GM21381 (cell line): ENCODE results near the gene LHFPL3.

ENCODE experiments used
- ATAC-seq: cut with Tn5 transposase; IDR thresholded peaks from one replicate; pipeline ENCODE4 v1.9.1; 2021; ENCODE audit warnings: mild to moderate bottlenecking, moderate library complexity; ENCODE audit not compliant: unreplicated experiment

The LHFPL3 gene

GRCh38 chr7:104469166-104469820, 140.9 kb downstream of the LHFPL3 start:
- no peak for ATAC-seq

DNA sequence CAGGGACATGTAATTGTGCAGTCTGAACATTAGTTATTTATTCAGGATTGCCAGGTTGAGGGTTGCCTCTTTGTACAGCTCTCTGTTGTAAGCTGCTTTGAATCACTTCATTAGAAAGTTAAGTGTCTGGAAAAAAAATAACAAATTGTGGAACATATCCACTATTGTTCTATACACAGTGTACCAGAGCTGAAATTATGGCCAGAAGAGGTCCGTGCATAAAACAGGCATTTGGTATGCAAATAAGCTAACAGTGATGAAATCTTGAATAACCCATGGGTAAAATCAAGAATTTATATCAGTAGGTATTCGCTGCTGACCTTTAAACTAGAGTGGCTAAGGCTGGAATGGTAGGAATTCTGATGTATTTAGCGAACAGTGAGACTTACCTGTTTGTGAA, 152.1 kb downstream of the LHFPL3 start:
- ATAC-seq, result no peak

DNA sequence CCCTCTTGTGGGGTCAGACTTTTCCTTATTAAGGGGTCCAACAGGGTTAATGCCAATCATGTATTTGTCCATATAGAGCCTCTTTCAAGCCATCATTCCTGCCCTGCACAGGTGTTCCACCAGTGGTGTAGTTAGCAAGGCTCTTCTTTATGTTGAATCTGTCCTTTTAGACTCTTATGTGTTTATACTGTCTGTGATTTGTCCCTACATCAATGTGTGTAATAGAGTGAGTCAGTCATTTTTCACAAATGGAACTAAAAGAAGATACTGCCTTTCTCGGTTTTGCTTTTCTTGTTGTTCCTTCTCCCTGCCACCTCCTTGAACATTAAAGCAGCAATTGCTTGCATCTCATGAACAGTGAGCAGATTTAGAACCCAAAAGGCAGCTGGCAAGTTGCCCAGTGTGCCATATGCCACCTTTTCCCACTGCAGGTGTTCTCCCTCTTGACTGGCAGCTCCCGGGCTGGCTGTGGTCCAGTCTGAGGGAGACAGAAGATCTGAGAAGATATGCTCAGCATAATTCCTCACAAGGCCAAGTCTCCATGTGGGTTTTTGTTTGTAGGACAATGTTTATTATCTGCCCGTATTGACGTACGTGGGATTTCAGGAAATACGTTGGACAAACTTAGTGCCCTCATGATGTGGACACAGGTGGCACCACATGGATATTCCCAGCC, 154.1 kb downstream of the LHFPL3 start:
- ATAC-seq, result no peak

GRCh38 chr7:104486931-104487330, 158.5 kb downstream of the LHFPL3 start:
- no peak for ATAC-seq

DNA sequence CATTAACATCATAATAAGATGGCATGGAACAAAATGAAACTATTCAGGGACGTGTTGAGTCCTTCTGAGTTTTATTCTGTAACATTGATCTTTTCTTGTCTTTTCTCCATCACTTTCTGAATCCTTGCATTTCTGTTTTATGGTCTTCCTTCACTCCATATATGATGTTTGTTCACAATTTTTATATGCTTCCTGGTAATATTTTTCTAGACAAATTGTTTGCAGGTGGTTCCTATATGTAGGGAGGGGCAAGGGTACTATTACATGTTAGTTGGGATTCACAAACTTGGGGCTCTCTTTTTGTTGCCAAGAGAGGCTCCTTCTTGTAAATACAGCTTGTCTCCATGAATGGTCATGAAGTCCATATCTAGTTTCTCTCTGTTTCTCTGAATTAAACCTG, 159.2 kb downstream of the LHFPL3 start:
- no peak for ATAC-seq

- ATAC-seq, result no peak
Measured at GRCh38 chr7:104497379-104497967, 169.1 kb downstream of the LHFPL3 start.

DNA sequence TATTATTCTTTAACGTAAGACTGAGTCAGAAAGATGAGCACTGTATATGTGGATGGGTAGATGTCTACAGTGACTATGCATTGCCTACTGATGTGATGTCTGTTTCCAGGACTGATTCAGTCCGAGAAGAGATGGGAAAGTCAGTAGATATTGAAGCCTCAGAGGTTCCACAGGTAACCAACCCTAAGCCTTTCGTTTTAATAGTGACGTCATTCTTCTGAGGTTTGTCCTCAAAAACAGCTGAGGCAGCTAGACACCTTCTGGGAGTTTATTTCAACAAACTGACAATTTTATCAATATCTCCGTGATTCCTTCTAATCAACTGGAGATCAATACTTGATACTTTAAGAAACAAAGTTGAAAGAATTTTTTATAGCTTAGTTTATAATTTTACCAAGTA, 171.6 kb downstream of the LHFPL3 start:
- no peak for ATAC-seq

GRCh38 chr7:104509874-104510273, 181.5 kb downstream of the LHFPL3 start:
- no peak for ATAC-seq

GRCh38 chr7:104524853-104525252, 196.4 kb downstream of the LHFPL3 start:
- ATAC-seq, result no peak

DNA sequence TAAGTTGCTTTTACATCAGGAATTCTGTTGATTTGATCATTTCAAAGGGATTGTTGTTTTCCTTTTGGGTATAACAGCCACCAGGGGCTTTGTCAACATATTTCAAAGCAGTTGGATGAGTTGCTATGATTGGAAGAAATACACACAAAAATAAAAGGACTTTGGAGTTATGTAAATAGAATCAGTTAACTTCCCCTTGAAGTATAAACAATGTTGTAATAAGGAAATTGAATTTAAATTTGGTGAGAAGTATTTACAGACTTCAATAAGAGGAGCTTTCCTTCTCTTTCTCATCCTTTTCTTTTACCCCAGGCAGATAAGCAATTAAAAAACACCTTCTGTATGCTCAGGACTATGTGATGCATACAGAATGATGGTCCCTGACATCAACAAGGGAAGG, 199.7 kb downstream of the LHFPL3 start:
- ATAC-seq, result no peak

GRCh38 chr7:104529567-104529966, 201.2 kb downstream of the LHFPL3 start:
- ATAC-seq, result no peak

- no peak for ATAC-seq
Measured at GRCh38 chr7:104530251-104530650, 201.8 kb downstream of the LHFPL3 start.

DNA sequence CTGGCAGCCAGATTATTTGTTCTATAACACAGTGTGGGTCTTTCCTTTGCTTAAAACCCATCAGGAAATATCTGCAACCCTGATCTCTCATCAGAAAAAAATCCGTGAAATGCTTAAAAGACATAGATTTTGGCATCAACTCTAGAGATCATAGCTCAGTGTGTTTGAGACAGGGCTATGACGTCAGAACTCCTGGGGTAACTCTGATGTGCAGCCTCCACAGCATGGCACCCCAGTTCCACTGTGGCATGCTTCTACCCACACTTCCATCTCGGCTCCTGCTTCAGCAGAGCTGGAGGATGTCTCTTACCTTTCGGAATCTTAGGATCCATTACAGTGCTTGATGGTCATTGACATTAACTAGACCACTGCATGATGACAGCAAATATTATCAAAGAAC, 205.7 kb downstream of the LHFPL3 start:
- ATAC-seq, result no peak

GRCh38 chr7:104535841-104536240, 207.4 kb downstream of the LHFPL3 start:
- ATAC-seq, result no peak

GRCh38 chr7:104536956-104537355, 208.6 kb downstream of the LHFPL3 start:
- no peak for ATAC-seq

- no peak for ATAC-seq
Measured at GRCh38 chr7:104538152-104538551, 209.7 kb downstream of the LHFPL3 start.

DNA sequence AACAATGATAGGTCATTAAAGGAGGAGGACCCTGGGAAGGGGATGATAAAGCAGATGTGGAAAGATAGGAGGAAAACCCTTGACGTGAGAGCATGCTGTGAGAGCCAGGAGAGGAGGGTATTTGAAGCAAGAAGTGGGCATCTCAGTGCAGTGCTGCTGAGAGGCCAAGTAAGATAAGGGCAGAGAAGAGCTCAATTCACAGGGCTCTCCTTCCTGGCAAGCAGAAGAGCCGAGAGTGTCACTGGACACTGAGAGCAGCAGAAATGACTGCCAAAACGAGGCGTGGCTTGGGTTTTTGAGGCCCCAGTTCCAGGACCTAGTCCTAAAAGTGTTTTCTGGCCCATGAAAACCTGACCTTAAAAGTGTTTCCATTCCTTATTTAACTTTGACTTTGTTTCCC, 213.5 kb downstream of the LHFPL3 start:
- no peak for ATAC-seq

DNA sequence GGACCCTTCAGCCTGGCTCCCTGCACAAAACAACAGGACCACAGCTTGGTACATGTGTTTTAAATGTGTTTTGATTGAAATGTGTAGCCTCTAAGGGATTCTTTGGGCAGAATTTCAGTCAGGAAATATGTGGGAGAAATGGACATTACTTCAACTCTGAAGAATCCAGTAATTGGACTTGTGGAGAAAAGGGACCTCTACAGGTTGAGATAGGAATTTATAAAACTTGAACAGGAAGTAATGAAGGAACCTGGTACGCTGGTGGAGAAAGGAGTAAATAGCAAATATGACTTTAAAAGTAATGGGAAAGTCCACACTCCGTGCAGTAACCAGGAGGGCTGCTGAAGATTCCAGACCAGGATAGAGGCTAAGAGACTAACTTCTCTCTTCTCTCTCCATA, 220.5 kb downstream of the LHFPL3 start:
- no peak for ATAC-seq

- ATAC-seq, result no peak
Measured at GRCh38 chr7:104550362-104550761, 222.0 kb downstream of the LHFPL3 start.

- ATAC-seq, result no peak
Measured at GRCh38 chr7:104551226-104551625, 222.8 kb downstream of the LHFPL3 start.

GRCh38 chr7:104552102-104552501, 223.7 kb downstream of the LHFPL3 start:
- ATAC-seq, result no peak

DNA sequence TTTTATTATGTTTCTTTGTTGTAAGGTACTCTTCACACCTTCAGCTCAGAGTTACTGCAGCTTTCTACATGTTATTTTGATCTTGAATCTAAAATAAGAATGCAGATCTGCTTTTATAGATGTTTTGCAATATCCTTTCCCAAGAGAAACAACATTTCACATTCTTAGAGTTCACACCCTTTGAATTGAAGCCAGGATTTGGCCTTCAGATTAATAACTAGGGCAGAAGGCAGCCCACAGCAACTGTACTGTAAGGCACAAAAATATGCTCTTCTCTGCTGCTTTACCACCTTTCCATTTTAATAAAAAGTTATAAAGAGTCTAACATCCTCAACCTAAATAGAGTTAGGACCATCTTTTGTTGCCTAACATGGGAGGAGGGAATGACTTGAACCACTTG, 224.7 kb downstream of the LHFPL3 start:
- ATAC-seq, result no peak
